ENCODE measurements around the gene ERLEC1.
A peak's percentile ranks its signal among the peaks of the same experiment; 100 is the strongest.

ERLEC1 gene

GRCh38 chr2:53765767-53766166, 21.1 kb upstream of the ERLEC1 start:
- no peak for TF ChIP-seq JUND (IDR thresholded peaks at IDR 0.05; ENCODE audit: low read depth)
- DNase-seq (ENCODE audit: low read depth in 1 of 2, low spot score in 1 of 2) = no peak
- in situ Hi-C loops (cut with HindIII; ENCODE audit: low pct_unique_long_range_greater_than_20kb, low sequenced_read_pairs) = no loop called here

- in situ Hi-C loops (cut with HindIII; ENCODE audit: low pct_unique_long_range_greater_than_20kb, low sequenced_read_pairs) = no loop called here
- no peak for TF ChIP-seq JUND (IDR thresholded peaks at IDR 0.05; ENCODE audit: low read depth)
- DNase-seq (ENCODE audit: low read depth in 1 of 2, low spot score in 1 of 2) = peak; percentile 47 to 75
Observed at GRCh38 chr2:53767405-53768241, 19.2 kb upstream of the ERLEC1 start, which contains the start of gene CHAC2. CHAC2 (plus strand) TSS chr2:53767804; CDS start chr2:53767887, 83 bp downstream.

- in situ Hi-C loops (cut with HindIII; ENCODE audit: low pct_unique_long_range_greater_than_20kb, low sequenced_read_pairs) = no loop called here
- no peak for TF ChIP-seq JUND (IDR thresholded peaks at IDR 0.05; ENCODE audit: low read depth)
- peak in 1 of 2 experiments; percentile 29 for DNase-seq (ENCODE audit: low read depth in 1 of 2, low spot score in 1 of 2)
Observed at GRCh38 chr2:53768242-53768542, 18.7 kb upstream of the ERLEC1 start.

- no peak for TF ChIP-seq JUND (IDR thresholded peaks at IDR 0.05; ENCODE audit: low read depth)
- DNase-seq (ENCODE audit: low read depth in 1 of 2, low spot score in 1 of 2) = no peak
- in situ Hi-C loops (cut with HindIII; ENCODE audit: low pct_unique_long_range_greater_than_20kb, low sequenced_read_pairs) = no loop called here
Observed at GRCh38 chr2:53769318-53769945, 17.4 kb upstream of the ERLEC1 start.

GRCh38 chr2:53770264-53770663, 16.6 kb upstream of the ERLEC1 start:
- no peak for DNase-seq (ENCODE audit: low read depth in 1 of 2, low spot score in 1 of 2)
- in situ Hi-C loops (cut with HindIII; ENCODE audit: low pct_unique_long_range_greater_than_20kb, low sequenced_read_pairs) = no loop called here
- no peak for TF ChIP-seq JUND (IDR thresholded peaks at IDR 0.05; ENCODE audit: low read depth)

- in situ Hi-C loops (cut with HindIII; ENCODE audit: low pct_unique_long_range_greater_than_20kb, low sequenced_read_pairs) = no loop called here
- DNase-seq (ENCODE audit: low read depth in 1 of 2, low spot score in 1 of 2) = no peak
- TF ChIP-seq JUND (IDR thresholded peaks at IDR 0.05; ENCODE audit: low read depth) = no peak
Observed at GRCh38 chr2:53777134-53777533, 9.7 kb upstream of the ERLEC1 start.

- in situ Hi-C loops (cut with HindIII; ENCODE audit: low pct_unique_long_range_greater_than_20kb, low sequenced_read_pairs) = no loop called here
- DNase-seq (ENCODE audit: low read depth in 1 of 2, low spot score in 1 of 2) = no peak
- no peak for TF ChIP-seq JUND (IDR thresholded peaks at IDR 0.05; ENCODE audit: low read depth)
Observed at GRCh38 chr2:53778536-53779162, 8.2 kb upstream of the ERLEC1 start.

- DNase-seq (ENCODE audit: low read depth in 1 of 2, low spot score in 1 of 2) = no peak
- TF ChIP-seq JUND (IDR thresholded peaks at IDR 0.05; ENCODE audit: low read depth) = no peak
- in situ Hi-C loops (cut with HindIII; ENCODE audit: low pct_unique_long_range_greater_than_20kb, low sequenced_read_pairs) = no loop called here
Observed at GRCh38 chr2:53780056-53780455, 6.8 kb upstream of the ERLEC1 start.

GRCh38 chr2:53782676-53783075, 4.2 kb upstream of the ERLEC1 start:
- DNase-seq (ENCODE audit: low read depth in 1 of 2, low spot score in 1 of 2) = no peak
- TF ChIP-seq JUND (IDR thresholded peaks at IDR 0.05; ENCODE audit: low read depth) = no peak
- in situ Hi-C loops (cut with HindIII; ENCODE audit: low pct_unique_long_range_greater_than_20kb, low sequenced_read_pairs) = no loop called here

- TF ChIP-seq JUND (IDR thresholded peaks at IDR 0.05; ENCODE audit: low read depth) = no peak
- no peak for DNase-seq (ENCODE audit: low read depth in 1 of 2, low spot score in 1 of 2)
- in situ Hi-C loops (cut with HindIII; ENCODE audit: low pct_unique_long_range_greater_than_20kb, low sequenced_read_pairs) = no loop called here
Observed at GRCh38 chr2:53784436-53784835, 2.4 kb upstream of the ERLEC1 start.

- no peak for TF ChIP-seq JUND (IDR thresholded peaks at IDR 0.05; ENCODE audit: low read depth)
- in situ Hi-C loops (cut with HindIII; ENCODE audit: low pct_unique_long_range_greater_than_20kb, low sequenced_read_pairs) = no loop called here
- no peak for DNase-seq (ENCODE audit: low read depth in 1 of 2, low spot score in 1 of 2)
Observed at GRCh38 chr2:53785366-53785765, 1.5 kb upstream of the ERLEC1 start.

GRCh38 chr2:53786352-53786704, 516 bp upstream of the ERLEC1 start:
- no peak for TF ChIP-seq JUND (IDR thresholded peaks at IDR 0.05; ENCODE audit: low read depth)
- DNase-seq (ENCODE audit: low read depth in 1 of 2, low spot score in 1 of 2) = no peak
- in situ Hi-C loops (cut with HindIII; ENCODE audit: low pct_unique_long_range_greater_than_20kb, low sequenced_read_pairs) = no loop called here

- DNase-seq (ENCODE audit: low read depth in 1 of 2, low spot score in 1 of 2) = peak in 1 of 2 experiments; percentile 8
Observed at GRCh38 chr2:53787614-53788289, 908 bp downstream of the ERLEC1 start.

More at GRCh38 chr2:53787614-53788289, 908 bp downstream of the ERLEC1 start:
- no peak for TF ChIP-seq JUND (IDR thresholded peaks at IDR 0.05; ENCODE audit: low read depth)
- in situ Hi-C loops (cut with HindIII; ENCODE audit: low pct_unique_long_range_greater_than_20kb, low sequenced_read_pairs) = no loop called here

Data from T47D (cell line).